ENCODE measurements around the gene RHOJ.
"Not testable (repeated sequence)": the region's sequence is repeated elsewhere in the genome, so short reads cannot be mapped to it uniquely, and the experiment has no call there.

The RHOJ gene

DNA sequence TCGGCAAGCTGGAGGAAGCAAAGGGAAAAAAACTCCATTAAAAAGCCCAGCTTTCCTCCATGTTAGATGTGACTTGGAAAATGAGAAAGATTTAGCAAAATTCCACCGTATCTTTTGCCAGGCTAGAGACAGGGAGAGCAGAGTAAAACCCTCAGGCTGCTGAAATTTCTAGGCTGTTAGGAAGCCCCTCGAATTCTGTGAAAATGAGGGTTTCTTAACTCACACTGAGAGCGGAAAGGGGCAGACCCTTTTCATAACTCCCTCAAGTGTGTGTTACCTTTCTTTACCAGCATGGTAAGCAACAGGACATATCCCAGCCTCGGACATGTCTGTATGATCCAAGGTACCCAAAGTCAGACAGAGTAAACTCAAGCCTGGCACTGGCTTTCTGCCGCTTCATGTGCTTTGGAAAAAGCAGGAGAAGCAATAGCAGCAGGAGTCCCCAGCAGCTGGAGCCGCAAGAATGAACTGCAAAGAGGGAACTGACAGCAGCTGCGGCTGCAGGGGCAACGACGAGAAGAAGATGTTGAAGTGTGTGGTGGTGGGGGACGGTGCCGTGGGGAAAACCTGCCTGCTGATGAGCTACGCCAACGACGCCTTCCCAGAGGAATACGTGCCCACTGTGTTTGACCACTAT is at the start of gene RHOJ:
TSS of gene RHOJ (plus strand) at position 37 of the 637 bp plus-strand sequence. CDS start at position 464, 427 bp downstream.
- Mint-ChIP-seq H3K9me3 (ENCODE audit: low read depth) (no peaks in the 10 kb centered on the region), H3K4me3 (no peak within 1 kb of the TSS), H3K36me3 (no peaks in the 10 kb centered on the region), H3K27me3 (peaks cover 10% of the 10 kb centered on the region), H3K27ac (no peak within 1 kb of the TSS), H3K4me1 (ENCODE audit: low read depth) (no peaks in the 10 kb centered on the region)

- Mint-ChIP-seq H3K4me1 (ENCODE audit: low read depth) (no peaks in the 10 kb centered on the region), H3K27ac (no peak overlapping the region), H3K27me3 (no peaks in the 10 kb centered on the region), H3K9me3 (ENCODE audit: low read depth) (no peaks in the 10 kb centered on the region), H3K4me3 (no peak overlapping the region), H3K36me3 (no peaks in the 10 kb centered on the region)
Observed at GRCh38 chr14:63155511-63156185, 48.6 kb upstream of the RHOJ start.

DNA sequence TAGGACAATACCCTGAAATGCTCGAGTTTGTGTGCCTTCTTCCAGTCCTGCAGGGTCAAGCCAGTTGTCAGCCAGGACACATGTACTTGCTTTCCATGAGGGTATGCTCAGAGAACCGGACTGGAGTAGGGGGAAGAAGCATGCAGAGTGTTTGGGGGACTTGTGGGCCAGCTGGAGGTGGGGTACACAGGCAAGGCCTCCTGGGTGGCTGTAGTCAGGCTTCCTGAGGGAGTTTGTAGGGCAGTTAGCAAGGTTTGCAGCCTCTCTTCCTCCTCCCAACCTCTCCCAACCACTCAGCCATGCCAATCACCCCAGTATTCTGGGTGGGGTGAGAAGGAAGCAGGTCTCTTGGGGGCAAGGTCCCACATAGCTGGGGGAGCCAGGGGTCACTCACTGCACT is 47.0 kb upstream of the RHOJ start:
- Mint-ChIP-seq H3K27me3 (no peaks in the 10 kb centered on the region), H3K36me3 (no peaks in the 10 kb centered on the region), H3K27ac (no peak overlapping the region), H3K9me3 (ENCODE audit: low read depth) (no peaks in the 10 kb centered on the region), H3K4me1 (ENCODE audit: low read depth) (no peaks in the 10 kb centered on the region), H3K4me3 (no peak overlapping the region)

DNA sequence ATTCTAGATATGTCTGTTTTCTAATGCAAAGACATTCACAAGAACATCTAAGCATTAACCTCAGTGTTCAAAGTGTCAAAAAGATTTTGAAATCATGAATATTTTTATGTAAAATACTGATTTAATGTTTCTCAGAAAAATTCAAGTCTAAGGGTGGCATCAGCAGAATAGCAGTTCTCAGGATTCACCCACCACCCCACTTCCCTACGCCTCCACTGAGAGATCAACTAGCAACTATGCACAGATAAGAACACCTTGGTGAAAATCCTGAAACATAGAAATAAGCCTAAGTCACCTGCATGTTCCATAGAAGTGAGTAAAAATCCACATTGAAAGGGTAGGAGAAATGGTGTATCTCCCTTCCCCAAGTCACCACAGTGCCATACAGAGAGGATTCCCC is 40.9 kb upstream of the RHOJ start:
- no peaks in the 10 kb centered on the region for H3K4me1 Mint-ChIP-seq (ENCODE audit: low read depth)
- H3K27me3 Mint-ChIP-seq: no peaks in the 10 kb centered on the region
- H3K9me3 Mint-ChIP-seq (ENCODE audit: low read depth): no peaks in the 10 kb centered on the region
- no peak overlapping the region for H3K4me3 Mint-ChIP-seq
- no peak overlapping the region for H3K27ac Mint-ChIP-seq
- H3K36me3 Mint-ChIP-seq: no peaks in the 10 kb centered on the region

GRCh38 chr14:63164108-63164683 is 40.0 kb upstream of the RHOJ start:
- no peaks in the 10 kb centered on the region for H3K9me3 Mint-ChIP-seq (ENCODE audit: low read depth)
- H3K27ac Mint-ChIP-seq: no peak overlapping the region
- H3K4me3 Mint-ChIP-seq: no peak overlapping the region
- no peaks in the 10 kb centered on the region for H3K4me1 Mint-ChIP-seq (ENCODE audit: low read depth)
- no peaks in the 10 kb centered on the region for H3K27me3 Mint-ChIP-seq
- no peaks in the 10 kb centered on the region for H3K36me3 Mint-ChIP-seq

DNA sequence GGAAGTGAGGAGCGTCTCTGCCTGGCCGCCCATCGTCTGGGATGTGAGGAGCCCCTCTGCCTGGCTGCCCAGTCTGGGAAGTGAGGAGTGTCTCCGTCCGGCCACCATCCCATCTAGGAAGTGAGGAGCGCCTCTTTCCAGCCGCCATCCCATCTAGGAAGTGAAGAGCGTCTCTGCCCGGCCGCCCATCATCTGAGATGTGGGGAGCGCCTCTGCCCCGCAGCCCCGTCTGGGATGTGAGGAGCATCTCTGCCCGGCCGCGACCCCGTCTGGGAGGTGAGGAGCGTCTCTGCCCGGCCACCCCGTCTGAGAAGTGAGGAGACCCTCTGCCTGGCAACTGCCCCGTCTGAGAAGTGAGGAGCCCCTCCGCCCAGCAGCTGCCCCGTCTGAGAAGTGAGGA is 39.0 kb upstream of the RHOJ start:
- not testable (repeated sequence) for H3K36me3 Mint-ChIP-seq; H3K27me3 Mint-ChIP-seq; H3K4me1 Mint-ChIP-seq (ENCODE audit: low read depth); H3K4me3 Mint-ChIP-seq; H3K9me3 Mint-ChIP-seq (ENCODE audit: low read depth); H3K27ac Mint-ChIP-seq

DNA sequence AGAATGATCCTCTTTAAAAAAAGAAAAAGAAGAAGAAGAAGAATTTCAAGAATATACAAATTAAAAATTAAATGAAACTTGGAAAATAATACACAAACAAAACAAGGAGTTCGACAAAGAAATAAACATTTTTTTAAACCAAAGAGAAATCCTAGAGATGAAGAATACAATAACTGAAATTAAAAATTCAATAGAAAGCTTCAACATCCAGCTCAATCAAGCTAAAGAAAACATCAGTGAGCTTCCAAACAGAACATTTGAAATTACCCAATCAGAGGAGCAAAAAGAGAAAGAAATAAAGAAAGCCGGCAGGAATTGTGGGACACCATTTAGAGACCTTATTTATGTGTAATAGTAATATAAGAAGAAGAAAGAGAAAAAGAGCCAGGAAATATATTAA is 37.2 kb upstream of the RHOJ start:
- H3K9me3 Mint-ChIP-seq (ENCODE audit: low read depth): no peaks in the 10 kb centered on the region
- H3K27ac Mint-ChIP-seq: no peak overlapping the region
- no peaks in the 10 kb centered on the region for H3K36me3 Mint-ChIP-seq
- H3K4me1 Mint-ChIP-seq (ENCODE audit: low read depth): no peaks in the 10 kb centered on the region
- no peak overlapping the region for H3K4me3 Mint-ChIP-seq
- peaks cover 7% of the 10 kb centered on the region for H3K27me3 Mint-ChIP-seq

- H3K4me3 Mint-ChIP-seq: no peak overlapping the region
- no peaks in the 10 kb centered on the region for H3K36me3 Mint-ChIP-seq
- H3K4me1 Mint-ChIP-seq (ENCODE audit: low read depth): no peaks in the 10 kb centered on the region
- no peaks in the 10 kb centered on the region for H3K9me3 Mint-ChIP-seq (ENCODE audit: low read depth)
- H3K27ac Mint-ChIP-seq: no peak overlapping the region
- H3K27me3 Mint-ChIP-seq: peaks cover 7% of the 10 kb centered on the region
Observed at GRCh38 chr14:63174760-63175191, 29.5 kb upstream of the RHOJ start.

- Mint-ChIP-seq H3K36me3 (no peaks in the 10 kb centered on the region), H3K27ac (no peak overlapping the region), H3K4me1 (ENCODE audit: low read depth) (no peaks in the 10 kb centered on the region), H3K4me3 (no peak overlapping the region), H3K27me3 (peaks cover 4% of the 10 kb centered on the region), H3K9me3 (ENCODE audit: low read depth) (no peaks in the 10 kb centered on the region)
Observed at GRCh38 chr14:63175531-63175930, 28.7 kb upstream of the RHOJ start.

- peaks cover 2% of the 10 kb centered on the region for H3K27me3 Mint-ChIP-seq
- no peak overlapping the region for H3K4me3 Mint-ChIP-seq
- no peaks in the 10 kb centered on the region for H3K4me1 Mint-ChIP-seq (ENCODE audit: low read depth)
- no peak overlapping the region for H3K27ac Mint-ChIP-seq
- no peaks in the 10 kb centered on the region for H3K36me3 Mint-ChIP-seq
- no peaks in the 10 kb centered on the region for H3K9me3 Mint-ChIP-seq (ENCODE audit: low read depth)
Observed at GRCh38 chr14:63178912-63179311, 25.3 kb upstream of the RHOJ start.

DNA sequence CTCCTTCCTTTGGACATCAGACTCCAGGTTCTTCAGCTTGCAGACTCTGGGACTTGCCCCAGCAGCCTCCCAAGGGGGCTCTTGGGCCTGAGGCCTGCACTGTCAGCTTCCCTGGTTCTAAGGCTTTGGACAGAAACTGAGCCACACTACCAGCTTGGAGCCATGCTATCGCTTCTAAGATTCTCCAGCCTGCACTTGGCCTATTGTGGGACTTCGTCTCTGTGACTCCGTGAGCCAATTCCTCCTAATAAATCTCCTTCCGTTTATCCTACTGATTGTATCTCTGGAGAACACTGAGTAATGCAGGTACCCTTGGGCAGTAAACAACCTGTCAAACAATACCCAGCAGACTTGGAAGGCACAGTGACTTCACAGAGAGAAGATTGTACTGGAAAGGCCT is 24.9 kb upstream of the RHOJ start:
- no peak overlapping the region for H3K4me3 Mint-ChIP-seq

DNA sequence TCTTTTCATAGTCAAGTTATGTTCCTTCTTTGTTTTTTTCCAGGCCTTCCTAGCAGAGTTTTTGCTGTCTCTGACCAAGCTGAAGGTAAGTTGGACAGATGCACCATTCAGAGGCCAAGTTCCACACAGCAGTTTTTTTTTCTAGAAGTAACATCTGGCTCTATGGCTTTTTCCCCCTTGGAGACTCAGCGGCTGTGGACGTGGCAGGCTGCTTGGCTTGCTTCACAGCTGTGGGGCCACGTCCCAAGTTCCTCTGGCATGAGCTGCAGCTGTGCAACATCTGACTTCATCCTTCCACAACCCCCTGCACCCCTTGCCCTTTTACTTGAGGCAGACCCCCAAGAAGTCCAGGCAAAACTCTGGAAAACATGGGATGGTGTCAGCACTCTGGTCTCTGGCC is 24.2 kb upstream of the RHOJ start:
- no peak overlapping the region for H3K4me3 Mint-ChIP-seq
- no peaks in the 10 kb centered on the region for H3K36me3 Mint-ChIP-seq
- H3K27me3 Mint-ChIP-seq: peaks cover 2% of the 10 kb centered on the region
- no peaks in the 10 kb centered on the region for H3K4me1 Mint-ChIP-seq (ENCODE audit: low read depth)
- H3K9me3 Mint-ChIP-seq (ENCODE audit: low read depth): no peaks in the 10 kb centered on the region
- no peak overlapping the region for H3K27ac Mint-ChIP-seq

More for the DNA sequence above, 24.9 kb upstream of the RHOJ start:
- H3K4me1 Mint-ChIP-seq (ENCODE audit: low read depth): no peaks in the 10 kb centered on the region
- H3K27ac Mint-ChIP-seq: no peak overlapping the region
- no peaks in the 10 kb centered on the region for H3K9me3 Mint-ChIP-seq (ENCODE audit: low read depth)
- no peaks in the 10 kb centered on the region for H3K36me3 Mint-ChIP-seq
- H3K27me3 Mint-ChIP-seq: peaks cover 2% of the 10 kb centered on the region

DNA sequence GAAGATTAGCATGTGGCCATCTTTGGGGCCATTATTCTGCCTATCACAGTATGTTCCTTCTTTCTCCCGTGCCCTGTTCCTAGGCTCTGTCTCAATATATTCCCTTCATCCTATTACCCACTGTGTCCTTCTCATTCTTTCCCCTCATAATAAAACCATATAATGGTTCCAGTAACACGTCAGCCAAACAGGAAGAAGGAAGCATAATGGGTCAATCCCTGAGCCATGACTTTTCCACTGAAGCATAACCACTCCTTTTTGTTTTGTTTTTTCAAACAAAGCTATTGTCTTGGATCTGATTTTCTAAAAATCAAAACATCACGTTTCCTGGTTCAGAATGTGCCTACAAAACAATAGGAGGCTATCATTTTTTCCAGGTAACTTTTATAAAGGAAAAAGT is 21.3 kb upstream of the RHOJ start:
- no peaks in the 10 kb centered on the region for H3K4me1 Mint-ChIP-seq (ENCODE audit: low read depth)
- H3K4me3 Mint-ChIP-seq: no peak overlapping the region
- H3K27me3 Mint-ChIP-seq: peaks cover 2% of the 10 kb centered on the region
- no peaks in the 10 kb centered on the region for H3K36me3 Mint-ChIP-seq
- no peak overlapping the region for H3K27ac Mint-ChIP-seq
- no peaks in the 10 kb centered on the region for H3K9me3 Mint-ChIP-seq (ENCODE audit: low read depth)

DNA sequence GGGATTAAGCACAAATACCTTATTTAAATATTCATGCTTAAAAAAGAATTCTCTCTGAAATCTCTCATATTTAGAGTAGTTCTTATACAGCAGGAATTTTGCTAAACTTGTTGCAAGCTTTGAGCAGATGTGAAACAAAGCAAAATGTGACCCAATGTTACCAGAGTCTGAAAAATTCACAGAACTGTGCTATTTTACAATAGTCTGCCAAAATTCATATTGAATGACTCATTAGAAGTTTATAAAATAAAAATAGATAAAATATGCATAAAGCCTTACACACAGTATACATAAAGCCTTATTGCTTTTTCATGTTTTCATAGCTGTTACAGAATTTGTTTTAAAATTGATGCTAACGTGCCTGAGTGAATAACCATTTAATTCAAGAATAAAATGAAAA is 17.8 kb upstream of the RHOJ start:
- Mint-ChIP-seq H3K27me3 (peaks cover 2% of the 10 kb centered on the region), H3K36me3 (no peaks in the 10 kb centered on the region), H3K4me3 (no peak overlapping the region), H3K27ac (no peak overlapping the region), H3K4me1 (ENCODE audit: low read depth) (no peaks in the 10 kb centered on the region), H3K9me3 (ENCODE audit: low read depth) (no peaks in the 10 kb centered on the region)

GRCh38 chr14:63191211-63191610 is 13.0 kb upstream of the RHOJ start:
- no peaks in the 10 kb centered on the region for H3K4me1 Mint-ChIP-seq (ENCODE audit: low read depth)
- no peak overlapping the region for H3K4me3 Mint-ChIP-seq
- no peaks in the 10 kb centered on the region for H3K36me3 Mint-ChIP-seq
- H3K27ac Mint-ChIP-seq: no peak overlapping the region
- no peaks in the 10 kb centered on the region for H3K9me3 Mint-ChIP-seq (ENCODE audit: low read depth)
- peaks cover 1% of the 10 kb centered on the region for H3K27me3 Mint-ChIP-seq

GRCh38 chr14:63192085-63192484 is 12.2 kb upstream of the RHOJ start:
- no peak overlapping the region for H3K27ac Mint-ChIP-seq
- no peaks in the 10 kb centered on the region for H3K36me3 Mint-ChIP-seq
- H3K27me3 Mint-ChIP-seq: peaks cover 1% of the 10 kb centered on the region
- no peak overlapping the region for H3K4me3 Mint-ChIP-seq
- H3K9me3 Mint-ChIP-seq (ENCODE audit: low read depth): no peaks in the 10 kb centered on the region
- no peaks in the 10 kb centered on the region for H3K4me1 Mint-ChIP-seq (ENCODE audit: low read depth)
